Osteoblast (primary cell): ENCODE results near the gene NFIC. TPM values are rescaled to one million over a fixed set of nuclear protein-coding genes. Genes with fewer than 3 reads are reported as not detected.
"Not testable (repeated sequence)": the region's sequence is repeated elsewhere in the genome, so short reads cannot be mapped to it uniquely, and the experiment has no call there.

Experiments used
- DNase-seq: peaks from one replicate; pipeline ENCODE4 v3.0.0; 2011; ENCODE audit warnings: low spot score, mixed read lengths; ENCODE audit not compliant: insufficient read length; ENCODE audit errors: missing footprints
- H2AFZ ChIP-seq: 2 replicates; pipeline ENCODE4 v1.6.0; 2011; ENCODE audit warnings: mild to moderate bottlenecking, low read length
- H3K27ac ChIP-seq: 2 replicates; pipeline ENCODE4 v1.5.1; 2011; ENCODE audit warnings: mild to moderate bottlenecking, low read depth, low read length, moderate library complexity
- H3K27me3 ChIP-seq: 2 replicates; pipeline ENCODE4 v1.6.0; 2012; ENCODE audit warnings: mild to moderate bottlenecking, control low read depth, inconsistent platforms, low read length, moderate library complexity; ENCODE audit not compliant: insufficient read depth
- H3K36me3 ChIP-seq: 2 replicates; pipeline ENCODE4 v1.5.1; 2011; ENCODE audit warnings: mild to moderate bottlenecking, low read length, control low read depth, moderate library complexity; ENCODE audit not compliant: insufficient read depth
- H3K4me1 ChIP-seq: 2 replicates; pipeline ENCODE4 v1.5.1; 2011; ENCODE audit warnings: mild to moderate bottlenecking, low read length, control low read depth, moderate library complexity; ENCODE audit not compliant: insufficient read depth
- H3K4me2 ChIP-seq: 2 replicates; pipeline ENCODE4 v1.6.0; 2011; ENCODE audit warnings: mild to moderate bottlenecking, low read length; ENCODE audit not compliant: insufficient read depth
- H3K4me3 ChIP-seq: fragments of 200-600 bp; sonication (generic); 3 replicates; pipeline ENCODE4 v1.5.1; 2012; ENCODE audit warnings: mild to moderate bottlenecking, low read length, inconsistent platforms; ENCODE audit not compliant: insufficient read depth
- H3K79me2 ChIP-seq: 2 replicates; pipeline ENCODE4 v1.6.0; 2012; ENCODE audit warnings: mild to moderate bottlenecking, low read length, control low read depth, inconsistent platforms; ENCODE audit not compliant: insufficient read depth
- H3K9me3 ChIP-seq: 2 replicates; pipeline ENCODE4 v1.5.1; 2011; ENCODE audit warnings: low read depth, low read length, control low read depth
- H4K20me1 ChIP-seq: 2 replicates; pipeline ENCODE4 v1.6.0; 2012; ENCODE audit warnings: mild to moderate bottlenecking, low read length, control low read depth; ENCODE audit not compliant: insufficient read depth
- total RNA-seq: library from RNA; depleted of rRNA; stranded (reverse); fragments of >200 nt; gene quantifications from 2 replicates; pipeline ENCODE4 v1.2.3, GENCODE V29; 2012
- TF ChIP-seq, protein P1 (sequence below): IDR thresholded peaks from 2 replicates; pipeline ENCODE4 v1.5.1; 2011; ENCODE audit warnings: mild to moderate bottlenecking, low read depth, low read length, moderate library complexity; ENCODE audit errors: extremely low read depth

The NFIC gene
- total RNA-seq, 1 donor: 61.2 TPM

DNA sequence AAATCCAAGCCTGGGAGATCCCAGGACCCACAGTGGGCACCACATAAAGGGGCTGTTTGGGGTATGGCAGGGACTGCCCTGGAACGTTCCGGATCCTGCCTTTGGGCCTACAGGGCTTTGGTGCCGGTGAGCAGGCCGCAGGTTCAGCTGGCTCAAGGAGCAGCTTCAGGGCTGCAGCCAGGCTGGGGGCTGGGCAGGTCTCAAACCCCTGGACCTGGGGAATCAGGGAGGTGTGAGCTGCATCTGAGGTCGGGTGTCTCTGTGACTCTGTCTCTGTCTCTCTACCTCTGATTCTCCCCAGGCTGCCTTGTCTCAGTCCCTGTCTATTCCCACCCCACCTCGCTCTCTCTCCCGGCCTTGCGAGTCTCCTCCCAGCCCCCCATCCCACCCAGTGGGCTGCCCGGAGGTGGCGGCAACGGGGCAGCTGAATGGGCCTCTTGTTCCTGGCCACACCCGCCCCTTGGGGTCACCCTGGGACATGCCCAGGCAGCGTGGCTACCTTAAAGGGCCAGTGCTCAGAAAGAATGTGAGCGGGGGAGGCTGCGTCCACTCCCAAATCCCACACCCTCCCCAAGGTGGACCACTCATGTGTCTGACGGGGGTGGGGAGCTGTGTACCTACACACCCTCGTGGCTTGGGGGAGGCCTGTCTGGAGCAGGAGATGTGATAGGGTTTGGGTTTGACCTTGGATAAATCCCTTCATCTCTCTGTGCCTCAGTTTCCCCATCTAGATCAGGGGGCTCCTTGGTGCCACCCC is 31.1 kb downstream of the NFIC start:
- no peak overlapping the region for H3K4me3 ChIP-seq
- H4K20me1 ChIP-seq: peaks cover 43% of the 10 kb centered on the region
- no peaks in the 10 kb centered on the region for H3K9me3 ChIP-seq
- peaks cover 93% of the 10 kb centered on the region for H3K79me2 ChIP-seq
- H3K27me3 ChIP-seq: no peaks in the 10 kb centered on the region
- no peak overlapping the region for H3K4me2 ChIP-seq
- peaks cover 18% of the 10 kb centered on the region for H3K36me3 ChIP-seq
- peak overlapping the region; percentile 32 for H3K27ac ChIP-seq
- H3K4me1 ChIP-seq: peaks cover 7% of the 10 kb centered on the region
- TF ChIP-seq, protein P1, sequence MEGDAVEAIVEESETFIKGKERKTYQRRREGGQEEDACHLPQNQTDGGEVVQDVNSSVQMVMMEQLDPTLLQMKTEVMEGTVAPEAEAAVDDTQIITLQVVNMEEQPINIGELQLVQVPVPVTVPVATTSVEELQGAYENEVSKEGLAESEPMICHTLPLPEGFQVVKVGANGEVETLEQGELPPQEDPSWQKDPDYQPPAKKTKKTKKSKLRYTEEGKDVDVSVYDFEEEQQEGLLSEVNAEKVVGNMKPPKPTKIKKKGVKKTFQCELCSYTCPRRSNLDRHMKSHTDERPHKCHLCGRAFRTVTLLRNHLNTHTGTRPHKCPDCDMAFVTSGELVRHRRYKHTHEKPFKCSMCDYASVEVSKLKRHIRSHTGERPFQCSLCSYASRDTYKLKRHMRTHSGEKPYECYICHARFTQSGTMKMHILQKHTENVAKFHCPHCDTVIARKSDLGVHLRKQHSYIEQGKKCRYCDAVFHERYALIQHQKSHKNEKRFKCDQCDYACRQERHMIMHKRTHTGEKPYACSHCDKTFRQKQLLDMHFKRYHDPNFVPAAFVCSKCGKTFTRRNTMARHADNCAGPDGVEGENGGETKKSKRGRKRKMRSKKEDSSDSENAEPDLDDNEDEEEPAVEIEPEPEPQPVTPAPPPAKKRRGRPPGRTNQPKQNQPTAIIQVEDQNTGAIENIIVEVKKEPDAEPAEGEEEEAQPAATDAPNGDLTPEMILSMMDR: no peak
- no peak overlapping the region for H2AFZ ChIP-seq
- peak; percentile 87 for DNase-seq

DNA sequence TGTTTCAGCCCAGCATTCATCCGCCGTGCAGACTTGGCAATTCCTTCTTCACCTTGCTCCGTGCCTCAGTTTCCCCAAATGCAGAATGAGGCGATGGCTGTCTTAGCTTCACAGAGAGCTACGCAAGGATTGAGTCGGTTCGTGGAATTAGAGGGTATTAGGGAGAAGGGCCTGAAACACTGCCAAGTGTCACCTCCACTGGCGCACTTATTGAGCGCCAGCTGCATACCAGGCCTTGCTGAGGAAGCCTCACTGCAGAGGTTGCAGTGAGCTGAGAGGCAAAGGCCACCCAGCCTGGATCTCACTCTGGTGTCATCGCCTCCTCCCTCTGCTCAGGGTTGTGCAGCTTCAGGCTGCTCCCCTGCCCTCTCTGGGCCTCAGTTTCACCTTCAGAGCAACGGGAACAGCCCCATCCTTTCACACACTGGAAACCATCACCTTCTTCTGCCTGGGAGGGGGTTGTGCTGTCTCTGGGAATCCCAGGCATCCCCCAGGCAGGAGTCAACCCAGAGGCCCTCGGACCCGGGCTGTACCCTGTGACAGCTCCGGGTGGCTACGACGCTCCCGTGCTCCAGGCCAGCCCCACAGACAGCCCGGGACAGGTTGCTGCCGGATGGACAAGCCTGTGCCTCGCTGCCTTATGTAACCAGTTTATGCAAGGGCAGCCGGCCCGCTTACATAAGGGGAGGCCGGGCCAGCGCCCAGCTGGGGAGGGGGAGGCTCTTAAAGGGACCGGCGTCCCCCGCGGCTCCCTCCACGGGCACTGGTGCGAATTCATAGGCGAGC is 31.9 kb downstream of the NFIC start:
- Histone ChIP-seq H3K4me3 (no peak overlapping the region), H3K27me3 (no peaks in the 10 kb centered on the region), H3K27ac (peak overlapping the region; percentile 32), H3K79me2 (peaks cover 95% of the 10 kb centered on the region), H3K9me3 (no peaks in the 10 kb centered on the region), H4K20me1 (peaks cover 42% of the 10 kb centered on the region), H3K36me3 (peaks cover 18% of the 10 kb centered on the region), H3K4me2 (no peak overlapping the region), H2AFZ (no peak overlapping the region), H3K4me1 (peaks cover 10% of the 10 kb centered on the region)
- peak; percentile 72 for DNase-seq
- TF ChIP-seq, protein P1: no peak

DNA sequence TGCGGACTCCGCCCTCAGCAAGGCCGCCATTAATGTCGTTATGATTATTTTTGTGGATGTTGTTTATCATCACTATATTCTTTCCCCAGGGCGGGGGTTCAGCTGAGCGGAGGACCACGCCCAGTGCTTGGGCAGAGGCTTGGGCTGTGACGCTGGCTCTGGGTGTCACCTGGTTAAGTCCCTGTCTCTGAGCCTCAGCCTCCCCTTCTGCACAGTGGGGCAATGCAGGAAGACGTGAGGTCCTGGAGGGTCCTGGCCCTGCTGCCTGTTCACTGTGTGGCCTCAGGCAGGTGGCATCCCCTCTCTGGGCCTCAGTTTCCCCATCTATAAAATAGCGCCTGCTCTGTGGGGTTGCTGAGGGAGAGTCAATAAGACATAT is 32.5 kb downstream of the NFIC start:
- H3K79me2 ChIP-seq: peaks cover 91% of the 10 kb centered on the region
- no peak overlapping the region for H3K27ac ChIP-seq
- no peak overlapping the region for H3K4me3 ChIP-seq
- TF ChIP-seq, protein P1: no peak
- peaks cover 18% of the 10 kb centered on the region for H3K36me3 ChIP-seq
- no peak overlapping the region for H2AFZ ChIP-seq
- peaks cover 43% of the 10 kb centered on the region for H4K20me1 ChIP-seq
- no peak for DNase-seq
- H3K27me3 ChIP-seq: no peaks in the 10 kb centered on the region
- no peak overlapping the region for H3K4me2 ChIP-seq
- peaks cover 12% of the 10 kb centered on the region for H3K4me1 ChIP-seq
- no peaks in the 10 kb centered on the region for H3K9me3 ChIP-seq

DNA sequence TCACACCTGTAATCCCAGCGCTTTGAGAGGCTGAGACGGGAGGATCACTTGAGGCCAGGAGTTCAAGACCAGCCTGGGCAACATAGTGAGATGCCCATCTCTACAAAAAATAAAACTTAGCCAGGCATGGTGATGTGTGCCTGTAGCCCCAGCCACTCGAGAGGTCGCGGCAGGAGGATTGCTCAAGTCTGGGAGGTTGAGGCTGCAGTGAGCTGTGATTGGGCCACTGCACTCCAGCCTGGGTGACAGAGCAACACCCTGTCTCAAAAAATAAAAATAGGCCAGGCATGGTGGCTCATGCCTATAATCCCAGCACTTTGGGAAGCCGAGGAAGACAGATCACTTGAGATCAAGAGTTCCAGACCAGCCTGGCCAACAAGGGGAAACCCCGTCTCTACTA is 32.9 kb downstream of the NFIC start:
- peaks cover 18% of the 10 kb centered on the region for H3K36me3 ChIP-seq

More for the DNA sequence above, 32.9 kb downstream of the NFIC start:
- not testable (repeated sequence) for H3K27ac ChIP-seq, H3K9me3 ChIP-seq, H3K4me3 ChIP-seq, DNase-seq, H2AFZ ChIP-seq, H3K4me2 ChIP-seq, H3K27me3 ChIP-seq
- H3K79me2 ChIP-seq: peaks cover 89% of the 10 kb centered on the region
- peaks cover 14% of the 10 kb centered on the region for H3K4me1 ChIP-seq
- peaks cover 43% of the 10 kb centered on the region for H4K20me1 ChIP-seq
